Smooth muscle cell (in vitro differentiated cells): ENCODE results near the gene PKP3. TPM values are rescaled to one million over a fixed set of nuclear protein-coding genes. Genes with fewer than 3 reads are reported as not detected.

Source experiments
- DNase-seq: peaks from one replicate; lab custom pipeline; 2025; ENCODE audit not compliant: unreplicated experiment; lab: John Stamatoyannopoulos, UW
- H2AFZ ChIP-seq: fragments of 200-600 bp; sonication (generic); 2 replicates; pipeline ENCODE4 v1.6.0; 2016; ENCODE audit warnings: antibody characterized with exemption, low read depth, mild to moderate bottlenecking
- H3F3A ChIP-seq: fragments of 200-600 bp; sonication (generic); 2 replicates; pipeline ENCODE4 v1.6.0; 2017; ENCODE audit warnings: antibody characterized with exemption, low read depth
- H3K27ac ChIP-seq: fragments of 200-600 bp; sonication (generic); 2 replicates; pipeline ENCODE4 v1.5.1; 2016; ENCODE audit warnings: low read depth, mild to moderate bottlenecking
- H3K27me3 ChIP-seq: fragments of 200-600 bp; sonication (generic); 2 replicates; pipeline ENCODE4 v1.6.1; 2016; ENCODE audit warnings: low read depth, mild to moderate bottlenecking
- H3K36me3 ChIP-seq: fragments of 200-600 bp; sonication (generic); 2 replicates; pipeline ENCODE4 v1.5.1; 2016; ENCODE audit warnings: low read depth
- H3K4me1 ChIP-seq: fragments of 200-600 bp; sonication (generic); 2 replicates; pipeline ENCODE4 v1.5.1; 2016; ENCODE audit warnings: low read depth
- H3K4me2 ChIP-seq: fragments of 200-600 bp; sonication (generic); 2 replicates; pipeline ENCODE4 v1.6.0; 2016; ENCODE audit warnings: mild to moderate bottlenecking
- H3K4me3 ChIP-seq: fragments of 200-600 bp; sonication (generic); 2 replicates; pipeline ENCODE4 v1.5.1; 2016; ENCODE audit warnings: mild to moderate bottlenecking
- H3K79me2 ChIP-seq: fragments of 200-600 bp; sonication (generic); 2 replicates; pipeline ENCODE4 v1.6.0; 2016; ENCODE audit warnings: low read depth, mild to moderate bottlenecking
- H3K9ac ChIP-seq: fragments of 200-600 bp; sonication (generic); 2 replicates; pipeline ENCODE4 v1.6.0; 2016; ENCODE audit warnings: low read depth
- H3K9me3 ChIP-seq: fragments of 200-600 bp; sonication (generic); replicated peaks from 2 replicates; pipeline ENCODE4 v1.5.1; 2016; ENCODE audit warnings: low read depth
- H4K20me1 ChIP-seq: fragments of 200-600 bp; sonication (generic); 2 replicates; pipeline ENCODE4 v1.6.0; 2016; ENCODE audit warnings: low read depth
- CTCF ChIP-seq: fragments of 200-600 bp; sonication (generic); IDR thresholded peaks from 2 replicates; pipeline ENCODE4 v1.5.1; 2017; ENCODE audit warnings: borderline replicate concordance, mild to moderate bottlenecking, antibody characterized with exemption; ENCODE audit not compliant: insufficient read depth, poor library complexity, severe bottlenecking
- WGBS: methylation state at CpG from one replicate; pipeline ENCODE4 v1.1.7; 2016; ENCODE audit warnings: low lambda C conversion rate; 5-methylcytosine and 5-hydroxymethylcytosine counted together
- polyA plus RNA-seq: library from polyadenylated mRNA; unstranded; fragments of >200 nt; fragmentation: Nextera tagmentation; extraction: Ambion mirVana; gene quantifications from 2 replicates; pipeline ENCODE4 v1.2.1, GENCODE V29; 2016
- total RNA-seq: library from RNA; depleted of rRNA; stranded (reverse); fragments of >200 nt; gene quantifications from 2 replicates; pipeline ENCODE4 v1.2.3, GENCODE V29; 2014

PKP3 gene
- total and polyA plus RNA-seq, 2 experiments from 2014 or later = 24.6 to 61.2 TPM

GRCh38 chr11:452203-452744 is 58.3 kb downstream of the PKP3 start:
- TF ChIP-seq CTCF = no peak
- WGBS = 96% methylated on average over 12 of the region's 12 CpGs
- H3K4me1 ChIP-seq = peaks cover 8% of the 10 kb centered on the region
- peaks cover 28% of the 10 kb centered on the region for H4K20me1 ChIP-seq
- peaks cover 68% of the 10 kb centered on the region for H3K79me2 ChIP-seq
- no peak overlapping the region for H3K27ac ChIP-seq
- no peaks in the 10 kb centered on the region for H3K9me3 ChIP-seq
- peak overlapping the region; percentile 99 for H3K4me2 ChIP-seq
- peaks cover 6% of the 10 kb centered on the region for H3F3A ChIP-seq
- no peak overlapping the region for H3K9ac ChIP-seq
- H3K27me3 ChIP-seq = no peaks in the 10 kb centered on the region
- no peaks in the 10 kb centered on the region for H3K36me3 ChIP-seq
- no peak overlapping the region for H2AFZ ChIP-seq
- H3K4me3 ChIP-seq = no peak overlapping the region
- DNase-seq = no peak

- H3K9ac ChIP-seq = no peak overlapping the region
- no peaks in the 10 kb centered on the region for H3K27me3 ChIP-seq
- H3K4me1 ChIP-seq = peaks cover 8% of the 10 kb centered on the region
- H3F3A ChIP-seq = peaks cover 6% of the 10 kb centered on the region
- H3K36me3 ChIP-seq = no peaks in the 10 kb centered on the region
- no peaks in the 10 kb centered on the region for H3K9me3 ChIP-seq
- H3K4me2 ChIP-seq = no peak overlapping the region
- H4K20me1 ChIP-seq = peaks cover 33% of the 10 kb centered on the region
- 96% methylated on average over 19 of the region's 19 CpGs for WGBS
- H2AFZ ChIP-seq = no peak overlapping the region
- H3K79me2 ChIP-seq = peaks cover 73% of the 10 kb centered on the region
- DNase-seq = no peak
- no peak for TF ChIP-seq CTCF
- no peak overlapping the region for H3K4me3 ChIP-seq
- H3K27ac ChIP-seq = no peak overlapping the region
Measured at GRCh38 chr11:452916-453527, 59.0 kb downstream of the PKP3 start.

- no peaks in the 10 kb centered on the region for H3K27me3 ChIP-seq
- H2AFZ ChIP-seq = no peak overlapping the region
- peaks cover 8% of the 10 kb centered on the region for H3K4me1 ChIP-seq
- H3K79me2 ChIP-seq = peaks cover 76% of the 10 kb centered on the region
- H3F3A ChIP-seq = peaks cover 3% of the 10 kb centered on the region
- H3K9ac ChIP-seq = no peak overlapping the region
- no peak overlapping the region for H3K4me3 ChIP-seq
- peaks cover 33% of the 10 kb centered on the region for H4K20me1 ChIP-seq
- H3K36me3 ChIP-seq = no peaks in the 10 kb centered on the region
- 98% methylated on average over 13 of the region's 13 CpGs for WGBS
- no peak for TF ChIP-seq CTCF
- no peaks in the 10 kb centered on the region for H3K9me3 ChIP-seq
- no peak for DNase-seq
- no peak overlapping the region for H3K27ac ChIP-seq
- no peak overlapping the region for H3K4me2 ChIP-seq
Measured at GRCh38 chr11:453564-453963, 59.6 kb downstream of the PKP3 start.

- Histone ChIP-seq H3K27me3 (no peaks in the 10 kb centered on the region), H3K9ac (no peak overlapping the region), H3K9me3 (no peaks in the 10 kb centered on the region), H3K36me3 (no peaks in the 10 kb centered on the region), H3K4me2 (no peak overlapping the region), H2AFZ (no peak overlapping the region), H3K79me2 (peaks cover 79% of the 10 kb centered on the region), H3F3A (no peaks in the 10 kb centered on the region), H3K4me1 (peaks cover 8% of the 10 kb centered on the region), H3K27ac (no peak overlapping the region), H4K20me1 (peaks cover 33% of the 10 kb centered on the region), H3K4me3 (no peak overlapping the region)
- WGBS = 93% methylated on average over 9 of the region's 9 CpGs
- no peak for DNase-seq
- TF ChIP-seq CTCF = no peak
Measured at GRCh38 chr11:454043-454442, 60.0 kb downstream of the PKP3 start.
